ENCODE measurements around the gene IQGAP3.
"Not testable (repeated sequence)": the region's sequence is repeated elsewhere in the genome, so short reads cannot be mapped to it uniquely, and the experiment has no call there.

The IQGAP3 gene, protein sequence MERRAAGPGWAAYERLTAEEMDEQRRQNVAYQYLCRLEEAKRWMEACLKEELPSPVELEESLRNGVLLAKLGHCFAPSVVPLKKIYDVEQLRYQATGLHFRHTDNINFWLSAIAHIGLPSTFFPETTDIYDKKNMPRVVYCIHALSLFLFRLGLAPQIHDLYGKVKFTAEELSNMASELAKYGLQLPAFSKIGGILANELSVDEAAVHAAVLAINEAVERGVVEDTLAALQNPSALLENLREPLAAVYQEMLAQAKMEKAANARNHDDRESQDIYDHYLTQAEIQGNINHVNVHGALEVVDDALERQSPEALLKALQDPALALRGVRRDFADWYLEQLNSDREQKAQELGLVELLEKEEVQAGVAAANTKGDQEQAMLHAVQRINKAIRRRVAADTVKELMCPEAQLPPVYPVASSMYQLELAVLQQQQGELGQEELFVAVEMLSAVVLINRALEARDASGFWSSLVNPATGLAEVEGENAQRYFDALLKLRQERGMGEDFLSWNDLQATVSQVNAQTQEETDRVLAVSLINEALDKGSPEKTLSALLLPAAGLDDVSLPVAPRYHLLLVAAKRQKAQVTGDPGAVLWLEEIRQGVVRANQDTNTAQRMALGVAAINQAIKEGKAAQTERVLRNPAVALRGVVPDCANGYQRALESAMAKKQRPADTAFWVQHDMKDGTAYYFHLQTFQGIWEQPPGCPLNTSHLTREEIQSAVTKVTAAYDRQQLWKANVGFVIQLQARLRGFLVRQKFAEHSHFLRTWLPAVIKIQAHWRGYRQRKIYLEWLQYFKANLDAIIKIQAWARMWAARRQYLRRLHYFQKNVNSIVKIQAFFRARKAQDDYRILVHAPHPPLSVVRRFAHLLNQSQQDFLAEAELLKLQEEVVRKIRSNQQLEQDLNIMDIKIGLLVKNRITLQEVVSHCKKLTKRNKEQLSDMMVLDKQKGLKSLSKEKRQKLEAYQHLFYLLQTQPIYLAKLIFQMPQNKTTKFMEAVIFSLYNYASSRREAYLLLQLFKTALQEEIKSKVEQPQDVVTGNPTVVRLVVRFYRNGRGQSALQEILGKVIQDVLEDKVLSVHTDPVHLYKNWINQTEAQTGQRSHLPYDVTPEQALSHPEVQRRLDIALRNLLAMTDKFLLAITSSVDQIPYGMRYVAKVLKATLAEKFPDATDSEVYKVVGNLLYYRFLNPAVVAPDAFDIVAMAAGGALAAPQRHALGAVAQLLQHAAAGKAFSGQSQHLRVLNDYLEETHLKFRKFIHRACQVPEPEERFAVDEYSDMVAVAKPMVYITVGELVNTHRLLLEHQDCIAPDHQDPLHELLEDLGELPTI (N-terminal part only)

DNA sequence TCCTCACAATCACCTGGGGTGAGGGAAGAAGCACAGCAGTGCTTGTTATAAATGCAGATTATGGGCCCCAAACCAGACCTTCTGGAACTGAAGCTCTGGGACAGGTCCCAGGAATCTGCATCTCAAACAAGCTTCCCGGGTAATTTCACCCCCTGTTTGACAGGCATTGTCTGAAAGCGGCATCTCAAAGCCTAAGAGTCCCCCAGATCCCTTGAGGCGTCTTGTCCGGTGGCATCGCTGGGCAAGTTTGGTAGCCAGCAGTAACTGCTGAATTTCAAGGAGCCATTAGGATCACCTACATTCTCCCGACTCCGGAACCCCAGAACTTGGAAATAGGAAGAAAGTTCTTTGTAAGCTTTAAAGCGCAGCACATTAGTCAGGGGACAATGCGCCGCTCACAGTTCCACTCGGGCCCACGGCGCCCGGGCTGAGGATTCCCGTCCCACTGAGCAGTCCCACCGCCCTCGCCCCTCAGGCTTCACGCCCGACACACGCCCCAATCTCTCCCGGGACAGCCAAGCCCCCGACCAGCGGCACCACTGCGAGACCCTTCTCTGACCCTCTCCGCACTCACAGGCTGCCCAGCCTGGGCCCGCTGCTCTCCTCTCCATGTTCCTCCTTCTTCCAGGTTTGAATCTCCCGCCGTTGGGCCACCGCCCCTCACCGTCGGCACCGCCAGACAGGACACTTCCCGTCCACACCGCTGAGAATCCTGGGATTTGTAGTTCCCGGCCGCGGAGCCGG lies at the start of gene IQGAP3:
IQGAP3 (minus strand) TSS at position 647 of the 744 bp plus-strand sequence; CDS start at position 611, 36 bp downstream.
- peak; percentile 59 for DNase-seq

DNA sequence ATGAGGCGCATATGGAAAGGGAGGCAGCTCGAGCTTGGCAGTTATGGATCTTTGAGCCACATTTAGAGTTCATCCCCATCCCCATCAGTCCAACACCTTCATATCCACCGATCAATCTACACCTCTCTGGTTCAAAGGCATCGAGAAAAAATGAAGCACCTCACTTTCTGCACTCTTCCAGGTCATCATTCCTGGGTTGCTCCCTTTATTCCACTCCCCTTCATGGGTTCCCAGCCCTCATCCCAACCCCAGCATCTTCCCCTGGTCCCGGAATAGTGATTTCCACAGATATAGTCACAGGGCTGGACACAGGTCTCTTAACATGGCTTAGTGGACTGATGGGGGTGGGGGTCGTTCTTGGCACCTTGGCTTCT lies 47.2 kb upstream of the IQGAP3 start:
- no peak for DNase-seq

DNA sequence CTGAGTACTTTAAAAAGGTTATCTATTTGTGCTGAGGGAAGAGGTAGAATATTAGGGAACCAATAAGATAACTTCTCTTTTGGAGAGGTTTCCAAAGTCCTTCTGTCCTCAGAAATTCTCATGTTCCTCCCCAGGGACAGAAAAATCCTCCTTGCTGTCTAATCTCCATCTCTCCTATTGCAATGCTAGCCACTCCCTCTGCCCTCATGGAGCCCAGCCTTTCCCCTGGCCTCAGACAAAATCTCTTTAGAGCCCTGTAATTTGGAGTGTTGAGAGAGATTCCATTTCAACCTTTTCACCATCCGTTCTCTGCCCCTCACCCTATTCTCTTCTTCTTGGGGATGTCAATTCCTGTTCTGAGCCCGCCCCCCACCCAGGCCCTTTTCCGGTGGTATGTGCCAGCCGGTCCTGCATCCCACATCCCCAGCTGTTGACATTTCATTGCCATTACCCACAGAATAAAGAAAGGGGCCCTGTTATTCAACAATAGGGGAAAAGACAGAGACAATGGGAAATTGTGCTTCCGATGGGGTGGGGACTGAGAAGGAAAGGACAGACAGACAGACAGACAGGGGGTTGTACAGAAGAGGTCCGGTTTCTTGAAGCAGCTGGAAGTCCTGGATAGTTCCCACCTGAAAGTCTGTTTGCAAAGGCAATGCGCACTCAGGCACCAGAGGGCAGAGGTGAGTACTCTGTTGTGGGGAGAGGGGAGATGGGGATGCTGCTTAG lies 46.7 kb upstream of the IQGAP3 start, which contains the start of gene HAPLN2:
HAPLN2 (plus strand) TSS at position 563 of the 729 bp plus-strand sequence. CDS start 4,076 bp downstream, outside the sequence.
- DNase-seq = no peak

DNA sequence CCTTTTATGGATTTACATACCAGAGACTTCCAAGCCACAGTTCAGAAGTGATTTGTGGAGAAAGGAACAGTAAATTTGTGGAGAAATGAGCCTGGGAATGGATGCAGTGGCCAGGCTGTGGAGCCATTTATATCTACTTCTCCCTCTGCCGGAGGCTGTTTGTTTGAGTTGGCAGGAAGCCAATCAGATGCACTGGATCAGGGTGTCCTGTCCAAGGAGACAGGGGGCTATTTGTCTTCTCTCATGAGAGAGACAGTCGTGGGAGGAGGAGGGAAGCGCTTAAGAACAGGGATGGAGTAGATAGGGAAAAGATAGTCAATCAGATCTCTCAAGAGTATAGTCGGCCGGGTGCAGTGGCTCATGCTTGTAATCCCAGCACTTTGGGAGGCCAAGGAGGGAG lies 44.1 kb upstream of the IQGAP3 start:
- no peak for DNase-seq

DNA sequence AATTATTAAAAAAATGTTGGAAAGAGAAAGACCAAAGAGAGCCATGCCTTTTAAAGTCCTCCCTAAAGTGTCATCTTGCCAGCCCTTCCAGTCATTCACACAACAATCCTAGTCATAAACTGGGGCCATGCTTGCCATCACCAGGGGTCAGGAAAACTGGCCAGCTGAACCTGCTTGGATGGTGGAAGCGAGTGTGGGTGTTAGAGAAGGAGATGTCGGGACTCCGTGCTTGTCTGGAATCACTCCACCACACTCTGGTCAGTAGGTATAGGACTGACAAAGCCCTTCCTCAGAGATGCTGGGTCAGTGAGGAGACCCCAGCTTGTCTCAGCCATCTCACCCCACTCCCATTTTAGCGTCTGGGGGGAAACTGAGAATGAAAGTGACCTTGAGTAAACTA lies 43.6 kb upstream of the IQGAP3 start:
- no peak for DNase-seq

DNA sequence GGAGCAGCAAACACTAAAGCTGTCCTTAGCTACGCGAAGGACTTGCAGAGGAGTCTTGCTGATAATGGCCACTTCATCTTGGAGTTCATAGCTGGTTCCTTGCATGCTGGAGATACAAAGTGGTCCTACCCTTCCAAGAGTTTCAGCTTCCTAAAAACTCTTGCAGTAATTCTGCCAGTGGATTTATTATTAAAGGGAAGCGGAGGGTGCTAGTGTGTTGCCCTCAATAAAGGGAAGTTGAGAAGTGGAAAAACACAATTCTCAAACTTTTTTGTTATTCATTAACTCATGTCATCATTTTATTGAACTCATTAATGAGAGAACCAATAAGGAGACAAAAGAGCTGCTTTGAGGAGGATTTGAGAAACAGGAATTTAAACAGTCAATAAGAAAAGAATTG lies 40.3 kb upstream of the IQGAP3 start:
- DNase-seq = no peak

DNA sequence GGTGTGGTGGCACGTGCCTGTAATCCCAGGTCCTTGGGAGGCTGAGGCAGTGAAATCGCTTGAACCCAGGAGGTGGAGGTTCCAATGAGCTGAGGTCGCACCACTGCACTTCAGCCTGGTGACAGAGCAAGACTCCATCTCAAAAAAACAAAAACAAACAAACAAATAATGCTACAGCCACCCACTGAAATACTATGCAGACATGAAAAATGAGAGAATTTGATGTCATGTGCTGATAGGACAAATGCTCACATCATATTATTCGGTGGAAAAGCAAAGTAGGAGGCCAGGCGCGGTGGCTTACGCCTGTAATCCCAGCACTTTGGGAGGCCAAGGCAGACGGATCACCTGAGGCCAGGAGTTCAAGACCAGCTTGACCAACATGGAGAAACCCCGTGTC lies 37.7 kb upstream of the IQGAP3 start:
- not testable (repeated sequence) for DNase-seq

DNA sequence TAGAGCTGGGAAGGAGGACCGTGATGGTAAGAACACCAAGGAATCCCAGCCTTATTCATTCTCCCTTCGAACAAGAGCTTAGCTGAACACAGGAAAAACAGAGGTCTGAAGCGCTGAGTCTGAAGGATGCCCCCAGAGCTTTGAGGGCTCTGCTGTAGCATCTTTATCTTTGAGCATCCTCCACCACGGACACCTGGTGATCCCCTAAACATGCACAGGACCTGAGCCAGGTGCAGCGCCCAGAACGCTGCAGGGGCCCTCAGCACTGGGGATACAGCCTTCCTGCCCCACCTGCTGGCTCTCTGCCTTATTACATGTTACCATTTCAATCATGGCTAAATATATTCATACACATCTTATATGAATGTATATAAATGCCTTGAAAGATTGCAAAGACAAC lies 36.6 kb upstream of the IQGAP3 start:
- DNase-seq = peak; percentile 26

DNA sequence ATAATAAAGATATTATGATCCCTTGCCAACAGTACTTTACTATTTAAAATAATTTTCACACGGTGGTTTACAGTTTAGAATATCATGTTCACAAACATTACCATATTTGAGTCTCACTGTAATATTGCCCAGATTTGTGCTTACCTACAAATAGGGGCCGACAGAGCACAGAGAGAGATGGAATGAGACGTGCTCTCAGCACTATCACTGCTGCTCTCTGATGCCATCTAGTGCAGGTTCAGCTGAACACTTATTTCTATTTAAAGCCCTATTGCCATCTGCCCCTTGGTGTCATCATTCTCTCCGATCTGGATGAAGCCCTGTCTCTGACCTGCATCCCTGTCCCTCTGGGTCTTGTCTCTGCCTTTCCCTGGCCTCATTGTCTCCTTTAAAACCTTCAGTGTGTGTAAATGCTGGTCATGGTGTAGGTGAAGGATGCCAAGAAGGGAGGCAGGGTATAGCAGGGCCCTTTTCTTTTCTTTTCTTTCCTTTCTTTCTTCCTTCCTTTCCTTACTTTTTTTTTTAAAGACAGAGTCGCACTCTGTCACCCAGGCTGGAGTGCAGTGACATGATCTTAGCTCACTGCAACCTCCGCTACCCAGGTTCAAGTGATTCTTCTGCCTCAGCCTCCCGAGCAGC lies 35.8 kb upstream of the IQGAP3 start:
- peak; percentile 55 for DNase-seq

DNA sequence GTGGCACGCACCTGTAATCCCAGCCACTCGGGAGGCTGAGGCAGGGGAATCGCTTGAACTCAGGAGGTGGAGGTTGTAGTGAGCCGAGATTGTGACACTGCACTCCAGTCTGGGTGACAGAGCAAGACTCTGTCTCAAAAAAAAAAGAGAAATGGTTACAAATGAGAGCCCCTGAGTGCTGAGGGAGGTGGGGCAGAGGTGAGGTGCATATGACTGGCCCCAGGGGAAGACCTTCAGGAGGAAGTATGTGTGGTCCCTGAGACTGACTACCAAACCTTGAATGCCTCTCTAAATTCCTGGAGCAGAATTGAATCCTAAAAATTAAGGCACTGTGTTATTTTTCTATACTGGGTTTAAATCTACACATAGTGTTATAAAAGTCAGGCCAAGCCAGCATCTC lies 35.0 kb upstream of the IQGAP3 start:
- DNase-seq = not testable (repeated sequence)

DNA sequence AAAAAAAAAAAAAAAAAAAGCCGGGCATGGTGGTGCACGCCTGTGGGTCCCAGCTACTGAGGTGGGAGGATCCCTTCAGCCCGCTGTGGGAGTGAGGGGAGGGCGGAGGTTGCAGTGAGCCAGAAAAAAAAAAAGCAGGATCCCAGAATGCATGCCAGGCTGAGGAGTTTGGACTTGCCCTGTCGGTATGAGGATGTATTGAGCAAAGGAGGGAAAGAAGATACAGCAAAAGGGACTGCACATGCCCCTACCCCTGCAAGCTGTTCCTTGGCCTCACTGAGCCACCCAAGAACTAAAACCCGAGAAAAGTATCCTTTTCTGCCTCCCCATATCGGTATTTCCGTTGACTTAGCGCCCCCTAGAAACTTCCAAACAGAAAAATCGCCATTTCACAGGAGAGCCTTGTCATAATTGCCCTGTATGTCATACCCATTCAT lies 30.2 kb upstream of the IQGAP3 start:
- DNase-seq = no peak

DNA sequence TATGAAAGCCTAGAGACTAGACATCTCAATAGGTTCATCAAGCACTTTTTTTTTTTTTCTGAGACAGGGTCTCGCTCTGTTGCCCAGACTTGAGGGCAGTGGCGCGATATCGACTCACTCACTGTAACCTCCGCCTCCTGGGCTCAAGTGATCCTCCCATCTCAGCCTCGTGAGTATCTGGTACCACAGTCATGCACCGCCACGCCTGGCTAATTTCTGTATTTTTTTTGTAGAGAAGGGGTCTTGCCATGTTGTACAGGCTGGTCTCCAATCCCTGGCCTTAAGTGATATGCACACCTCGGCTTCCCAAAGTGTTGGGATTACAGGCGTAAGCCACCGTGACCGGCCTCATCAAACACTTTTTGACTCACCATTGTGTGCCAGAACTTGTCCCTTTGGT lies 29.5 kb upstream of the IQGAP3 start:
- DNase-seq = no peak

DNA sequence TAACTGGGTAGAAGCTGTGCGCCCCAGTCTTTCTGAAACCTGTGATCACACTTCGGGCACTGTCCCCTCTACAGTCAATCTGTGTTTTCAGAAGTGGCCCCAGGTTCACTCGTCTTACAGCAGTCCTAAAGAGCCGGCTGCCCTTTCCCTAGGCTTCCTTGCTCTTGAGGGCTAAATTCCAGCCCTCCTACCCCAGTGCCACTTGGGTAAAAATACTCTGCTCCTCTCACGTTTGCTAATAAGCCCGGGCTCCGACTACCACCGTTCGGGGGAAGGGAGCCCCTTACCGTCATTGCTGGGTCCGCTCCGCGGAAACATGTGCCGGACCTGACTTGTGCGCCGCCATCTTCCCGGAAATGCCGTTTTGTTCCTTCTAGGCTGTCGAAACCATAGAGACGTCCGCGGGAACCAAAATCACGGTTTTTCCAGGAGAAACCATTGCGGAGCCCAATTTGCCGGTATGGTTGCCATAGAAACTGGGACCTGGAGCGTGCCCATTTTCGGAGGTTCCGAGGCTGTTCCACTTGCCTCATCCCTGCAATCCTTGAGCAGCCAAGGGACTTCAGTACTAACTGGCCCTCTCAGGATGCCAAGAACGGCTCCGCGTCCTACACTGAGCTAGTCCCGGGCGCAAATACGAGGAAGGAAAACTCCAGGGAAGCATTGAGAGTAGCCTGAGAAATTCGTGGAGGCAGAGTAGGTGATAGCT lies 28.9 kb upstream of the IQGAP3 start, which contains the start of gene GPATCH4:
GPATCH4 (minus strand) TSS at position 358 of the 709 bp plus-strand sequence.
- DNase-seq = peak; percentile 68

DNA sequence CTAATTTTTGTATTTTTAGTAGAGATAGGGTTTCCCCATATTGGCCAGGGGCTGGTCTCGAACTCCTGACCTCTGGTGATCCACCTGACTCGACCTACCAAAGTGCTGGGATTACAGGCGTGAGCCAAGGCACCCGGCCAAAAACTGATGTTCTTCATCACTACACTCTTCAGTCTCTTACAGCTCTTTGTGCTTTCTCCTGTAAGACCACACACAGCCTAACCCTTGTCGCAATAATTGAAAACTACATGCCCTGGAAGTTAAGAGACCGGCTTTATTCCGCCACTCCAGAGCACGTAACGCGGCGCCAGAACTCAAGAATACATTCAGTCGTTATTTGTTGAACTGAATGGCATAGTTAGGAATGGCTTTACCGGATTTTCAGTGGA lies 28.4 kb upstream of the IQGAP3 start:
- DNase-seq = no peak

DNA sequence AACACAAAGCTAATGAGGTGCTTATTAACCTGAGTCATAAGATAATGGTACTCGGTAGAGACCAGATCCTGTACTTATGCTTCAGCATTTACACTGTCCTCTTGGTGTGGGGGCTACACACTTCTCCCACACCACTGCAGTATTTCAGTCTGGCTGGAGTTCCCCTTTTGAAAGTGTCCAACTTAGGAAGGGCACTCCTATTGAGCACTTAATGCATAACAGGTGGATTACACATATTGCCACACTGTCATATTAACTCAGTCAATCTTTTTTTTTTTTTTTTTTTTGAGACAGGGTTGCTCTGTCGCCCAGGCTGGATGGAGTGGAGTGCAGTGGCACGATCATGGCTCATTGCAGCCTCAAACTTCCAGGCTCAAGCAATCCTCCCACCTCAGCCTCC lies 27.4 kb upstream of the IQGAP3 start:
- peak; percentile 15 for DNase-seq

DNA sequence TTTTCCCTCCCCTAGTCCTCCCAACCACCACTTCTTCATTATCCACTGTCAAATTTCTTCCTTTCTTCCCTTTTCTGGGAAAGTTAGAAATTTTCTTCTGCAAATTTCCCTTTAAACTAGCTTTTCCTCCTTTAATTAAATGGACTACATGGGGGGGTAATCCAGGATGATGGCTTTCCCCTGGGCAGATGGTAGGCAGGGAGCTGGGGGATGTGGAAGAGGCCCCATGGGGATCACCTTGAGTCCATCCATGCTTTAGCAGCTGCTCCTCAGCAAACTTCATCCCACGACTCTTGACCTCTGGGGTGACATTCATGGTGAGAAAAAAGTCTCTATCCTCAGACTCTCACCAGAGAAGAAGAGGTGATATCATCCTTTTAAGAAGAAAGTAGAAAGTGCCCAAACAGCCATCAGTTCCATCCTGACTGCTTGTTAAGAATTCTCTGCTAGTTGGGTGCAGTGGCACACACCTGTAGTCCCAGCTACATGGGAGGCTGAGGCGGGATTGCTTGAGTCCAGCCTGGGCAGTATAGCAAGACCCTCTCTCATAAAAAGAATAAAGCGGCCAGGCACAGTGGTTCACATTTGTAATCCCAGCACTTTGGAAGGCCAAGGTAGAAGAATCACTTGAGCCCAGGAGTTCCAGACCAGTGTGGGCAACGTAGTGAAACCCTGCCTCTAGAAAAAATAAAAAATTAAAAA lies 26.5 kb upstream of the IQGAP3 start:
- no peak for DNase-seq

DNA sequence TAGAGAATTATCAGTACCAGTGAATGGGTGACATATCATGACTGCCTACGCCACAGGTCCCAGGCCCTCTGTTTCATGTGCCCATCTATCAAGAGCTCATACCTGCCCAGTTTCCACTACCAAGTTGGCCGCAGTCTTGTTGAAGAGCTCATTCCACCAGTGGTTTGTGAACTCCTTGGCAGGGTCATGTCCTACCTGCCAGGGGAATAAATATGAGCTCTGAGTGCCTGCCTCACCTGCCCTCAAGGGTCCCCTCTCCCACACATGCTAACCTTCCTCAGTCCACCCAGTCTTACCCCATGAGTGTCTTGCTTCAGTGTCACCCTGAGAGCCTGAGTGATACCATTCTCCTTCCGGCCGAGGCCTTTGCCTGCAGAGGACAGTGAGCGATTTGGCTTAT lies 25.8 kb upstream of the IQGAP3 start:
- DNase-seq = no peak

DNA sequence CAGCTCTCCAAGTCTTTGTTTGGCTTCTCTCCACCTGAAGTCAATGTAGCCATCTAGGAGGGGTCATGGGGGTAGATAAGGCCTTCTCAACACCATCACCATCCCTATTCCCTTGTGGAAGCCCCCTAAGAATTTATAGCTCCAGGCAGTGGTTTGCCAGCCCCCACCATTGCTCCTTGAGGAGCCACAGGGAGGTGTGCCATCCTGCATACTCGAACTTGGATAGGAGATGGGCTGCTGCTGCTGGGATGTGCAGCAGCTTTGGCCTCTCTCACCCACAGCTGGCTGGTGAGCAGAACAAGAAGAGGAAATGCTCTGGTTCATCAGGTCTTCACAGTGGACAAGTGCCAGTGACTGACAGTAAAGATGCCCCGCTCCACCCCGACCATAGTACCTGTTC lies 24.1 kb upstream of the IQGAP3 start:
- no peak for DNase-seq

DNA sequence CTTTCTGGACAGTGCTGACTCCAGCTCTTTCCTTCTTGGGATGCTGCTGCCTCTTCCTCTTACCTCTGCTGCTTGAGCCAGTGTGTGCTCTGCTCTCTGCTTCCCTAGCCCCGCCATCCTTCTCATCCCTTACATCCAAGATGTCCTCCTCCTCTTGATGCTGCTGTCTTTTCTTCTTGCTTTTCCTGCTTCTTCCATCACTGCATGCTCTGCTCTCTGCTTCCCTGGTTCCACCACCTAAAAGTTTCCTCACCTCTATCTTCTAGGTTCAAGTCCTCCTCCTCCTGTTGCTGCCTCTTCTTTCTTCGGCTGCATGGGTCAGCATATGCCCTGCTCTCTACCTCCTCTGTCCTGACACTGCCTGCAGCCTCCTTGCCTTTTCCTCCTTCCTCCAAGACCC lies 22.7 kb upstream of the IQGAP3 start:
- no peak for DNase-seq

DNA sequence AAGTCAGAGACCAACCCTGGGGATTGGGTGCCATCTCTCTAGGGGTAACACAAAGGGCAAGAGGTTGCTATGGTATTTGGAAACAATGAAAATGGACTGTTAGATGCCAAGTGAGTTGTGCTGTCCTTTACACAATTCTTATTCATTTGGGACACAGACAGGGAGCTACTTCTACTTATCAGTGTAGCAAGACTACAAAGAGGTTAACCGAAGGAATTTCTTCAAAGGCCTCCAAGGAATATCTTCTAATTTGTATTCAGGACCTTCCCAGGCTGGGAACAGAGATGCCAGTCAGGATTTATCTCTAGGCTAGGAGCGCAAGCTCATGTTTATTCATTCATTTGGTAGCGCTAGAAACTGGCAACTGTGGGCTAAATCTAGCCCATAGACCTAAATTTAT lies 21.8 kb upstream of the IQGAP3 start:
- no peak for DNase-seq

All from GDM1 (cell line).